IgD-negative memory B cell (primary cell): ENCODE measurements around the gene NOX3. TPM values are rescaled to one million over a fixed set of nuclear protein-coding genes. Genes with fewer than 3 reads are reported as not detected.
"Not testable (repeated sequence)": the region's sequence is repeated elsewhere in the genome, so short reads cannot be mapped to it uniquely, and the experiment has no call there.

Experiments
- H3K27ac Mint-ChIP-seq, 3 donors: one replicate each; pipeline ENCODE4 v1.8.0; 2020 to 2022; ENCODE audit warnings: mild to moderate bottlenecking in 3 of 3, mixed read lengths in 3 of 3, moderate library complexity in 1 of 3
- H3K27me3 Mint-ChIP-seq: one replicate; pipeline ENCODE4 v1.8.0; 2021; ENCODE audit warnings: mixed read lengths
- H3K36me3 Mint-ChIP-seq: one replicate; pipeline ENCODE4 v1.8.0; 2020; ENCODE audit warnings: mild to moderate bottlenecking, mixed read lengths
- H3K4me1 Mint-ChIP-seq, 3 donors: one replicate each; pipeline ENCODE4 v1.8.0; 2020 to 2022; ENCODE audit warnings: mixed read lengths in 3 of 3, mild to moderate bottlenecking in 1 of 3
- H3K4me3 Mint-ChIP-seq, 4 donors: one replicate each; pipeline ENCODE4 v1.8.0; 2020 to 2022; ENCODE audit warnings: mild to moderate bottlenecking in 4 of 4, mixed read lengths in 4 of 4, moderate library complexity in 3 of 4
- H3K9me3 Mint-ChIP-seq, 3 donors: one replicate each; pipeline ENCODE4 v1.8.0; 2020 to 2021; ENCODE audit warnings: mixed read lengths in 3 of 3, mild to moderate bottlenecking in 1 of 3
- polyA plus RNA-seq: library from polyadenylated mRNA; unstranded; fragments of 300-500 nt; fragmentation: Illumina TruSeq; gene quantifications from one replicate; pipeline ENCODE4 v1.2.3, GENCODE V29; 2021

The NOX3 gene
- not detected for polyA plus RNA-seq

- H3K4me1 Mint-ChIP-seq: no peaks in the 10 kb centered on the region
- H3K36me3 Mint-ChIP-seq: no peaks in the 10 kb centered on the region
- H3K27ac Mint-ChIP-seq: no peak within 1 kb of the TSS
- no peaks in the 10 kb centered on the region for H3K9me3 Mint-ChIP-seq
- H3K27me3 Mint-ChIP-seq: peaks cover 15% of the 10 kb centered on the region
- no peak within 1 kb of the TSS for H3K4me3 Mint-ChIP-seq
These were observed at the start of gene NOX3 for GRCh38 chr6:155455766-155456165. Gene NOX3, minus strand, starts transcription at chr6:155455839. Its CDS starts 39 bp downstream, at chr6:155455800.

DNA sequence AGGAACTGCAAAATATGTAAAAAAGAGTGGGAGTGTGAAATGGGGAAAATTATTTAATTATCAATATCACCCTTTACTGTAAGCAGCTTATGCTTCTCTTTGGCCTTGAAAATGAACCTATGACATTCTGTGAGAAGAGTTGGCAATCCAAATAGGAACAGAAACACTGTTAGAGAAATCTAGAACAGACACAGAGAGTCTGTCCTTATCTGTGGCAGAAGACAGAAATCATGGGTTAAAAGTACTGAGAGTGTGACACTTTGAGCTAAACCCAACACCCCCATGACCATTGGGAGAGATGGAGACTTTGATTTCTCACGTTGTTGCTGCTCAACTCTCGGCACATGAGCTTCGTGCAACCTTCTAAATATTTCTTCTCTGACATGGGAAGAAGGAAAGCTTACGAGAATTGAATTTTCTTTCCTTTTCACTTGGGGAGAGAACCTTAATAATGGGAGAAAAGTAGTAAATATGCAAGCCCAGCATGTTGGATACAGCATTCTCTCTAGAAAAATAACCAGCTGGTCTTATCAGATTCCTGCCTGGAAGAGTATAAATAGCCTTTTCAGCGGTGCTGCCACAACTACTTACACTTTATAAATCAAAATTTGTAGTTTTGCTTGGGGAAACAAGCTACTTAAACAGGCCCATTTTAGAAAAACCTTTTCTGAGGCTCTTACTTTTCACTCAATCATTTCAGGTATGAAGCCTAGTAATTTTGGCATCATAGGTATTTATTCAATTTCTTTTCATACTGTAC lies 49.4 kb upstream of the NOX3 start:
- no peak overlapping the region for H3K27ac Mint-ChIP-seq
- H3K4me3 Mint-ChIP-seq: no peak overlapping the region
- H3K9me3 Mint-ChIP-seq: peaks cover 0 to 11% (median 10%) of the 10 kb centered on the region in 3 donors
- H3K27me3 Mint-ChIP-seq: peaks cover 3% of the 10 kb centered on the region
- H3K4me1 Mint-ChIP-seq: no peaks in the 10 kb centered on the region
- H3K36me3 Mint-ChIP-seq: no peaks in the 10 kb centered on the region

DNA sequence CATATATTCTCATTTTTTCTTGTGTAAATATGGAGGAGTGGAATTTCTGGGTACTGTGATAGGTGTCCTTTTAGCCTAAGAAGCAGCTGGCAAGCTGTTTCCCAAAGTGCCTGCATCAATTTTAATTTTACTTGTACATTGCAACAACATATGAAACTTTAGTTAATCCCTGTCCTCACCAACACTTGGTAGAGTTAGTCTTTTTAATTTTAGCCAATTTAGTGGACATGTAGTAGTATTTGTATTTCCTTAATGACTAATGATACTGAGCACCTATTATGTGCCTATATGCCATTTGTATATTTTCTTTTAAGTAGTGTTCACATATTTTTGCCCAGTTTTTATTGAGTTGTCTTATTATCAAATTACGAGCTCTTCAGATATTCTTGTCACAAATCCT lies 46.8 kb upstream of the NOX3 start:
- no peaks in the 10 kb centered on the region for H3K27me3 Mint-ChIP-seq
- H3K9me3 Mint-ChIP-seq: peaks cover 0 to 11% (median 10%) of the 10 kb centered on the region in 3 donors
- H3K36me3 Mint-ChIP-seq: no peaks in the 10 kb centered on the region
- no peak overlapping the region for H3K4me3 Mint-ChIP-seq
- H3K4me1 Mint-ChIP-seq: peaks cover 2 to 4% (median 3%) of the 10 kb centered on the region in 3 donors
- no peak overlapping the region for H3K27ac Mint-ChIP-seq

GRCh38 chr6:155499574-155499973 lies 43.9 kb upstream of the NOX3 start:
- H3K9me3 Mint-ChIP-seq: peaks cover 0 to 11% (median 10%) of the 10 kb centered on the region in 3 donors
- no peak overlapping the region for H3K27ac Mint-ChIP-seq
- peaks cover 2 to 4% (median 3%) of the 10 kb centered on the region in 3 donors for H3K4me1 Mint-ChIP-seq
- no peaks in the 10 kb centered on the region for H3K36me3 Mint-ChIP-seq
- H3K27me3 Mint-ChIP-seq: peaks cover 4% of the 10 kb centered on the region
- no peak overlapping the region for H3K4me3 Mint-ChIP-seq

DNA sequence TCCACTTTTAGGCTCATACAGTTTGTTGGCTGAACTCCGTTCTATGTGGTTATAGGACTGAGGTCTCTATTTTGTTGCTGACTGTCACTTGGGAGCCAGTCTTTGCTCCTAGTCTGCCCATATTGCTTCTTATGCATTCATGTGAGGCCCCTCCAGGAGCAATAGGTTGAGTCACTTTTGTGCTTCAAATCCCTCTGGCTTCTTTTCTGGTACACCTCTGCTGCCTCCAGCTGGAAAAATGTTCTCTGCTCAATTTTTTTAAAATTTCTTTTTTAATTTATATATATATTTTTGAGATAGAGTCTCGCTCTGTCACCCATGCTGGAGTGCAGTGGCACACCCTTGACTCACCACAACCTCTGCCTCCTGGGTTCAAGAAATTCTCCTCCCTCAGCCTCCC lies 42.7 kb upstream of the NOX3 start:
- H3K27ac Mint-ChIP-seq: no peak overlapping the region
- peaks cover 0 to 10% (median 7%) of the 10 kb centered on the region in 3 donors for H3K9me3 Mint-ChIP-seq
- peaks cover 6 to 9% (median 7%) of the 10 kb centered on the region in 3 donors for H3K4me1 Mint-ChIP-seq
- H3K27me3 Mint-ChIP-seq: peaks cover 7% of the 10 kb centered on the region
- H3K36me3 Mint-ChIP-seq: no peaks in the 10 kb centered on the region
- no peak overlapping the region for H3K4me3 Mint-ChIP-seq

GRCh38 chr6:155497273-155497672 lies 41.6 kb upstream of the NOX3 start:
- peaks cover 0 to 5% (median 4%) of the 10 kb centered on the region in 3 donors for H3K9me3 Mint-ChIP-seq
- H3K4me1 Mint-ChIP-seq: peaks cover 7 to 13% (median 9%) of the 10 kb centered on the region in 3 donors

GRCh38 chr6:155495011-155495768 lies 39.6 kb upstream of the NOX3 start:
- H3K4me3 Mint-ChIP-seq: no peak overlapping the region
- H3K9me3 Mint-ChIP-seq: peaks cover 0 to 5% (median 3%) of the 10 kb centered on the region in 3 donors
- no peak overlapping the region for H3K27ac Mint-ChIP-seq
- H3K4me1 Mint-ChIP-seq: peaks cover 7 to 13% (median 9%) of the 10 kb centered on the region in 3 donors
- H3K36me3 Mint-ChIP-seq: peaks cover 5% of the 10 kb centered on the region
- peaks cover 7% of the 10 kb centered on the region for H3K27me3 Mint-ChIP-seq

More at GRCh38 chr6:155497273-155497672, 41.6 kb upstream of the NOX3 start:
- Mint-ChIP-seq H3K27ac (no peak overlapping the region), H3K27me3 (peaks cover 7% of the 10 kb centered on the region), H3K36me3 (peaks cover 5% of the 10 kb centered on the region), H3K4me3 (no peak overlapping the region)

DNA sequence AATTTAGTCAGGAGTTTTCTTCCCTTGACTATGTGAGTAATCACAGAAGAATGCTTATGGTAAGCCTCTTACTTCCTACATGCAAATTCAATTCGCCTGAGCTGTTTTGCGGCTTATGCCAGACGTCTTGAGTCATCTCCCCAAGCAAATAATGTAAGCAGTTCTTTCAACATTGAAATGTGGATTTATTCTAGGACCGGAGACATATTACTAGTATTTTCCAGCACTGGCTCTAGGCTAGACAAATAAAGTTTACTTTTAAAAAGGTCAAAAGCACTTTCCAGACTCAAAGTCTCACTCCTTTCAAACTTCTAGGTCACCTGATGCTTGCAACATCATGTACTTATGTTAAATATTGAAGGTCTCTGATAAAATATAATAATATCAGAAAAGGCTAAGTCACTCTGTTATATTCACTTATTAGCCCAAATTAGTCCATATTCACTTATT lies 38.1 kb upstream of the NOX3 start:
- H3K36me3 Mint-ChIP-seq: peaks cover 5% of the 10 kb centered on the region
- H3K27me3 Mint-ChIP-seq: peaks cover 7% of the 10 kb centered on the region
- no peak overlapping the region for H3K4me3 Mint-ChIP-seq
- no peak overlapping the region for H3K27ac Mint-ChIP-seq
- peaks cover 7 to 13% (median 9%) of the 10 kb centered on the region in 3 donors for H3K4me1 Mint-ChIP-seq
- peaks cover 2 to 5% (median 3%) of the 10 kb centered on the region in 3 donors for H3K9me3 Mint-ChIP-seq

DNA sequence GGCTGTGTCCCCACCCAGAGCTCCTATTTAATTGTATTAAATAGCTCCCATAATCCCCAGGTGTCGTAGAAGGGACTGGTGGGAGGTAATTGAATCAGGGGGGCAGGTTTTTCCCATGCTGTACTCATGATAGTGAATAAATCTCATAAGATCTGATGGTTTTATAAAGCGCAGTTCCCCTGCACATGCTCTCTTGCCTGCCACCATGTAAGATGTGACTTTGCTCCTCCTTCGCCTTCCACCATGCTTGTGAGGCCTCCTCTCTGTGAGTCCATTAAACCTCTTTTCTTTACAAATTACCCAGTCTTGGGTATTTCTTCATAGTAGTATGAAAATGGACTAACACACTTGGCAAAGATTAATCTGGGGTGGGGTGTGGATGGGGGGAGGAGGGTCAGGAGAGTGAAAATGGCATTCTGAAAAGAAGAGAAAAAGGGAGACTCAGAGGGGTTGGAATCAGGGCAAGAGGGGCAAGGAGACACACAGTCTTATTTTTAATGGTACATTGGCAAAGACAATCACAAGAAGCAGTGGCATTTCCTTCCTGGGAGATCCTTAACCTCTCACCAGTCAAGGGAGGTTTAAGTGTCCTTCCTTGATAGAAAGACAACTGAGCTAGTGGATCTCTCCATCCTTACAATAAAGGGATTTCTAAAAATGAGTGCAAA lies 37.5 kb upstream of the NOX3 start:
- no peak overlapping the region for H3K4me3 Mint-ChIP-seq
- H3K4me1 Mint-ChIP-seq: peaks cover 7 to 13% (median 9%) of the 10 kb centered on the region in 3 donors
- peaks cover 5% of the 10 kb centered on the region for H3K36me3 Mint-ChIP-seq
- H3K9me3 Mint-ChIP-seq: peaks cover 2 to 5% (median 3%) of the 10 kb centered on the region in 3 donors
- peaks cover 7% of the 10 kb centered on the region for H3K27me3 Mint-ChIP-seq
- H3K27ac Mint-ChIP-seq: no peak overlapping the region

DNA sequence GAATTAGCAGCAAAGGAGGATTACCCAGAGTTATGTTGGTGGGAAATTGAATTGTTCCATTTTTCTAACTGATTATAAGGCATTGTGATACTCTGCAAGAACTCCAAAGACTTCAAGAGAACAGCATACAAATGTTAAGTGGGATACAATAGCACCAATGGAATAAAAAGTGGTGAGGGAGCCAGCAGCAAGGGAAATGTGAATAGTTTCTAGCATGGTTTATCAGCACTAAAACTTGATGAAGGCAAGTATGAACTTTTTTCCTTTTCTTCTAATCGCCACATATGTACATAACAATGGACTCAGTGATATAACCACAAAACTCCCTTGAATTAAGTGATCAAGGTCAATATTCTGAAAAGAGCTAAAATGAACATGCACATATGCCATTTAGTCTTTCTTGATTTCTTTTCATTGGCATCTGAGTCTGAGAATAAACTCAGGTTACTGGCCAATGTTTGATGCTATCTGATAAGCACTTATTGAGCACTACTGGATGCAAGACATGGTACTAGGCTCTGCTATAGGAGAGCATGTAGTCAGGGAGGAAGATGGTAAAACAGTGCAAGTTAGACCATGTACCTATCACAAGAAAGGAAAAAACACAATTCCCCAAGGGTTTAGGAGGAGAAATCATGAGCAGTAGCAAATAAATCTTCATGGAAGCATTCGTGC lies 36.6 kb upstream of the NOX3 start:
- Mint-ChIP-seq H3K36me3 (peaks cover 5% of the 10 kb centered on the region), H3K27ac (no peak overlapping the region), H3K4me1 (peaks cover 5 to 11% (median 5%) of the 10 kb centered on the region in 3 donors), H3K9me3 (peaks cover 2 to 5% (median 3%) of the 10 kb centered on the region in 3 donors), H3K27me3 (peaks cover 7% of the 10 kb centered on the region), H3K4me3 (no peak overlapping the region)

DNA sequence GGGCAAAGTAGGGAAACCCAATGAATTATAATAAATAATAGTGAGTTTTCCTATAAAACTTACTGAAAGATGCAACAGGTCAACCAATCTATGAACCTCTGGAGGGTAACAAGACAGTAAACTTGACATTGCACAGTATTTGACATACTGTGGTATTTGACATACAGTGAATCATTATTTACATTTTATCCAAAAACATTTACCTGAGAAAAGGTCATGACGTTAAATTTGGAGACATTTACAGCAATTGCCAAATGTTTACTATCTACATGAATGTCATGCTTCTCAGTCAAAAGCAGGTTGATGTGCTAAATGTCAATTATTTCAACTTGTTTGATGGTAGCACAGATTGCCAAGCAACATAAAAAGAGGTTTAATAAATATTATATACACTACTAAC lies 35.8 kb upstream of the NOX3 start:
- Mint-ChIP-seq H3K9me3 (peaks cover 2 to 5% (median 3%) of the 10 kb centered on the region in 3 donors), H3K4me3 (no peak overlapping the region), H3K27me3 (peaks cover 7% of the 10 kb centered on the region), H3K36me3 (peaks cover 5% of the 10 kb centered on the region), H3K27ac (no peak overlapping the region), H3K4me1 (peaks cover 5 to 11% (median 5%) of the 10 kb centered on the region in 3 donors)

GRCh38 chr6:155488197-155488596 lies 32.6 kb upstream of the NOX3 start:
- H3K4me1 Mint-ChIP-seq, H3K27ac Mint-ChIP-seq, H3K27me3 Mint-ChIP-seq, H3K9me3 Mint-ChIP-seq, H3K36me3 Mint-ChIP-seq, H3K4me3 Mint-ChIP-seq: not testable (repeated sequence)

DNA sequence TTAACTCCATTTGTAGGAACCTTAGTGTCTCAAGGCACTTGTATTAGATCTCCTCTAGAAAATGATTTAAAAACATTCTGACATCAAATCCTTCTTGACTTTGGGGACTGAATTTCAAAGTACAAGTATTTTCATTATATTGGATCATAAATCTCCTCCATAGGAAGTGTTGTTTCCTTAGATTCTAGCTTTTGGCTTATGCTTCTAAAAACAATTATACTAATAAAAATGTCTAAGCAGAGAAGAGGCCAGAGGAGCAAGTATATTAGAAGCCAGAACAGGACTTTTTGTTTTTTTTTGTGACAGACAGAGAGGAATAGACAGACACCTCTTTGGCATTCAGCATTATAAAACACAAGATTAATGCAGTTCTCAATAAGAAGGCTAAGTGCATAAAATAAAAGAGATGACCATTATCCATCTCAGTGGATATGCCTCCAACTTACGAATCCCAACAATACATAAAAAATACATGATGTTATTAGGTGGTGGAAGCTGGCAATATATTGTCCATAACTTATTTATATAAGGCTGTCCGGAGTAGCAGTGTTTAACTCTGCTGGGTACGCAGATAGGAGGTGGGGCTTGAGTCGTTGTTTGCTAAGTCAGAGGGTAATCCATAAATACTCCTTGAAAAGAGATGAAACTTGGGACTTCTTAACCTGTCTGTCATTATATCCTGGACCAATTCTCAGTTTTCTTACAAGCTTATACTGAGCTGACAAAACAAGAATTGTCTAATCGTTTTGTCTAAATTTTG lies 31.9 kb upstream of the NOX3 start:
- Mint-ChIP-seq H3K27ac (no peak overlapping the region), H3K4me3 (no peak overlapping the region), H3K36me3 (peaks cover 2% of the 10 kb centered on the region), H3K9me3 (peaks cover 2 to 3% (median 3%) of the 10 kb centered on the region in 3 donors), H3K4me1 (peaks cover 0 to 2% (median under 1%) of the 10 kb centered on the region in 3 donors), H3K27me3 (peaks cover 3% of the 10 kb centered on the region)
